ES-I3 (cell line): ENCODE measurements around the gene CLIC3.

Experiments used
- H3K36me3 ChIP-seq: 2 replicates; pipeline ENCODE4 v1.6.1; 2013; ENCODE audit warnings: mild to moderate bottlenecking, low read length, control low read depth, moderate library complexity; ENCODE audit not compliant: insufficient read depth
- H3K4me1 ChIP-seq: 2 replicates; pipeline ENCODE4 v1.6.1; 2013; ENCODE audit warnings: mild to moderate bottlenecking, control low read depth, low read length; ENCODE audit not compliant: insufficient read depth
- H3K9ac ChIP-seq: 2 replicates; pipeline ENCODE4 v1.6.1; 2013; ENCODE audit warnings: low read depth, mild to moderate bottlenecking, low read length, moderate library complexity
- H3K9me3 ChIP-seq: 2 replicates; pipeline ENCODE4 v1.6.1; 2013; ENCODE audit warnings: mild to moderate bottlenecking, low read length, moderate library complexity; ENCODE audit not compliant: control insufficient read depth, insufficient read depth

The CLIC3 gene

DNA sequence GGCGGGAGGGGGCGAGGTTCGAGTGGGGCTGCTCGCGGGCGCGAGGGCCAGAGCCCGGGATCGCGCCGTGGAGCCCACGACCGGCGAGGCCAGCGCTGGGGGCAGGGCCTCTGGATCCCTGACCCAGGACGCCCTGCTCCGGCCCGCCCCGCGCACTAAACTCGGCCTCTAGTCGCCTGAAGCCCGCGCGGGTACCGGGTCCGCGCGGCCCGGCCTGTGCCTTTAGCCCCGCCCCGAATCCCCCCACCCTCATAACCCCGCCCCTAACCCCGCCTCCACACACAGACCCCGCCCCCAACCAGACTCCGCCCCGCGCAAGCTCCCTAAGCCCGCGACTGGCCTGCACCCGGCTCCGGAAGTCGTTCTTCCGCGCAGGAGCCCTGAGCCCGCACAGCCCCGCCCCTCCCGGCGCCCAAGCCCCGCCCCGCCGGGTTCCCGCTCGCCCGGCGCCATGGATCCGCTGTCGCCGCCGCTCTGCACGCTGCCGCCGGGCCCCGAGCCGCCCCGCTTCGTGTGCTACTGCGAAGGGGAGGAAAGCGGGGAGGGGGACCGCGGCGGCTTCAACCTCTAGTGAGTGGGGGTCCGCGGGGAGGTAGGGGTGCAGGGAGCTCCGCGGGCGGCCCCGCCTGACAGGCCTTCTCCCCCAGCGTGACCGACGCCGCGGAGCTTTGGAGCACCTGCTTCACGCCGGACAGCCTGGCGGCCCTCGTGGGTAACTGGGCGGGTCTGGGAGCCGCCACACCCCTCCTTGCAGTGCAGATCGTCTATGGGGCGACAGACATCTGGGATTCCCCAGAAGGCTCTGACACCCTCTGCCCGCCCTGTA lies 4.2 kb downstream of the CLIC3 start, which contains the start of gene PAXX:
Gene PAXX (plus strand): TSS at position 430 of the 826 bp plus-strand sequence. CDS start 22 bp downstream, at position 452.
- H3K36me3 ChIP-seq = no peaks in the 10 kb centered on the region
- H3K4me1 ChIP-seq = peaks cover 2% of the 10 kb centered on the region; the same call in 1 of the 2 replicates
- H3K9ac ChIP-seq = peak within 1 kb of the TSS; percentile 89
- H3K9me3 ChIP-seq = peaks cover 4% of the 10 kb centered on the region; the same call in 1 of the 2 replicates

DNA sequence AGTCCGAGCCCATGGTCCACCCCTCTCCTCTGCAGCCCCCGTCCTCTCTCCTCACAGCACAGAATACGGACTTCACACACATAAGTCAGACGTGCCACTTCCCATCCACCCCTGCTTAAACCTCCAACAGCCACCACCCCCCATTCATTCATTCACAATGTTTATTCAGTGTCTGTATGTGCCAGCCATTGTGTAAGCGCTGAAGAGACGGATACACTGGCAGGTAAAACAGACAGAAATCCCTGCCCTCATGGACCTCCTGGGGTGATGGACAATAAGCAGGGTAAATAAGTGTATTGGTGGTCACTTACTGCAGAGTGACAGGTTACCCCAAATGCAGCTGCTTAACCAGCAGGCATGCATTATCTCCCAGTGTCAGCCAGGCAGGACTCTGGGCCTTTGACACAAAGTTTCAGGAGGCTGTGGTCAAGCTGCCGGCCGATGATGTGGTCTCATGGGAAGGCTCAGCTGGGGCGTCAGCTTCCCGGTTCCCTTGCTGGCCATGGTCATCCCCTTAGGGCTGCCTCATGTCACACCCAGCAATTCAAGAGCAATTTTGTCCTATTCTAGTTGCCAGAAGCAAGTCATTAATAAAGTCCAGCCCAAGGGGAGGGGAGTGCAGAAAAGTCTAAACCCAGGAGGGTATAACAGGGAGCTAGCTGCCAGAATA lies 6.0 kb downstream of the CLIC3 start:
- no peak overlapping the region for H3K9ac ChIP-seq
- H3K4me1 ChIP-seq = no peaks in the 10 kb centered on the region
- H3K36me3 ChIP-seq = no peaks in the 10 kb centered on the region
- H3K9me3 ChIP-seq = peaks cover 4% of the 10 kb centered on the region; the same call in 1 of the 2 replicates

DNA sequence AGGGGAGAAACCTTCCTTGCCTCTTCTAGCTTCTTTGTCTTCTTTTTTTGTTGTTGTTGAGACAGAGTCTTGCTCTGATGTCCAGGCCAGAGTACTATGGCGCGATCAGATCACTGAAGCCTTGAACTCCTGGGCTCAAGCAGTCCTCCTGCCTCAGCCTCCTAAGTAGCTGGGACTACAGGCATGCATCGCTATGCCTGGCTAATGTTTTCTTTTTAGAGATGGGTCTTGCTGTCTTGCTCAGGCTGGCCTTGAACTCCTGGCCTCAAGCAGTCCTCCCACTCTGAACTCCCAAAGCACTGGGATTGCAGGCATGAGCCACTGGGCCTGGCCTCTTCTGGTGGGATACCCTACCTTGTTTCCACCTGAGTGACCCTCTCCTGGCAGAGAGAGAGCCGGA lies 7.5 kb downstream of the CLIC3 start:
- Histone ChIP-seq H3K9ac (no peak overlapping the region), H3K36me3 (no peaks in the 10 kb centered on the region), H3K4me1 (no peaks in the 10 kb centered on the region), H3K9me3 (peaks cover 4% of the 10 kb centered on the region; the same call in 1 of the 2 replicates)

DNA sequence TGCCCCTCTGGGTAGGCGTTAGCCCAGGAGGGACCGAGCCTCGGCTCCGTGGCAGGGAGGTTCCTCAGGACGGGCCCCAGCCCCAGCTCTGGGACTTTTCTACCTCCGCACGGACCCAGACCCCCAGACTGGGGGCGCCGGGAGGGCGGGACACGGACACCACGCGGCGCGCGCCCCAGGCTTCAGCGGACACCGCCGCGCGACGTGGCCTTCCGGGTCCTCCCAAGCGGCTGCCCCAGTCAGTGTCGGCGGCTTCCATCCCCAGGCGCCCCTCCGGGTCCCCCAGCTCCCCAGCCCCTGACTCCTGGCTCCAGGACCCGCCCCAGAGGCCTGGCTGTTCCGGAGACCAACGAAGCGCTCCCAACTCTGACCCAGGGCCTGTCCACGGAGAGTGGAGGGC lies 10.5 kb downstream of the CLIC3 start:
- Histone ChIP-seq H3K9me3 (peaks cover 4% of the 10 kb centered on the region; the same call in 1 of the 2 replicates), H3K4me1 (no peaks in the 10 kb centered on the region), H3K36me3 (no peaks in the 10 kb centered on the region), H3K9ac (peak overlapping the region; percentile 33; the same call in 1 of the 2 replicates)

DNA sequence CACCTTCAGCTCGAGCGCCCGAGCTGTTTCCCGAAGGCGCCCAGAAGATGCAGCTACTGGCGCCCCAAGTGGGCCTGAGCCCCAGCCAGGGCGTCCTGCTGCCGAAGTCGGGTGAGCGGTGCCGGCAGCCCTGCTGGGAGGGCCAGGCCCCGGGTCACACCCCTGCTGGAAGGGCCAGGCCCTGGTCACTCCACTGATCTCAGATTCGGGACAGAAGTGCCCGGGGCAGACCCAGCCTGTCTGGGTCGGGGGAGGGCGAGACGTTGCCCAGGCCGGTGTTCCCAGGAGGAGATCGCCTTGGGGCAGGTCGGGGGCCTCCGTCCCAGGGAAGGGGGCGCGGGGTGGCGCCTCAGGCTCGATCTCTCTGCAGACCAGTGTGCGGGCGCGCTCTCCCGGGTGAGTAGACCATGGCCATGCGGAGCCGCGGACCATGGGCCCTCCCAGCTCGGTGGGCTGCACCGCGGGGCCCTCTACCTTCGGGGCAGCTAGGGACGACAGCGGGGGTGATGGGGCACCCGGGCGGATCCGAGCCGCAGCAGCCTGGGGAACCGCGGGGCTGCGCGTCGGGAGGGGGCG lies 11.3 kb downstream of the CLIC3 start:
- no peaks in the 10 kb centered on the region for H3K4me1 ChIP-seq
- H3K9me3 ChIP-seq = no peaks in the 10 kb centered on the region
- H3K36me3 ChIP-seq = no peaks in the 10 kb centered on the region
- H3K9ac ChIP-seq = peak overlapping the region; percentile 47; the same call in 1 of the 2 replicates

DNA sequence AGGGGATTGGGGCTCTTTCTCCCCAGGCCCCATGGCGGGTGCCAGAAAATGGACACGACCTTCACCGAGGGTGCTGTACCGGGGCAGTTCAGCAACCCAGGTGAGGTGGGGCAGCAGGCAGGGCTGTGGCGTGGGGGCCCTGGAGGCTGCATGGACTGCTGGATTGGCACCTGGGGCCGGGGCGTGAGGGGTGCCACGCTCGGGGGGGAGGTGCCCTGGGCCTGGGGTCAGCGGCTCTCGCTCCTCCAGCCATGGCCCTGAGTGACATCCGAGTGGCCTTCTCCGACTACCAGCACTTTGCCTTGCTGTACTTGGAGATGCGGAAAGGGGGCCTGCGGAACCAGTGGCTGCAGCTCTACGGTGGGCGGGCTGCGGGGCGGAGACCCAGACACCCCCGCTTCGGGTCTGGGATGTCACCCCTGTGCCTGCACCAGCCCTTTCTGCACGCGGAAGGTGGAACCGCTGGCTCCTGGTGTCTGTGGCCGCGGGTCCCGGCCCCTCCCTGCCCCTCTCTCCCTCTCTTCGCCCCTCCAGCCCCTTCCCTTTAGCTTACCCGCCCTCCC lies 11.8 kb downstream of the CLIC3 start:
- H3K9me3 ChIP-seq = no peaks in the 10 kb centered on the region
- peak overlapping the region; percentile 47; the same call in 1 of the 2 replicates for H3K9ac ChIP-seq
- no peaks in the 10 kb centered on the region for H3K36me3 ChIP-seq
- H3K4me1 ChIP-seq = no peaks in the 10 kb centered on the region

DNA sequence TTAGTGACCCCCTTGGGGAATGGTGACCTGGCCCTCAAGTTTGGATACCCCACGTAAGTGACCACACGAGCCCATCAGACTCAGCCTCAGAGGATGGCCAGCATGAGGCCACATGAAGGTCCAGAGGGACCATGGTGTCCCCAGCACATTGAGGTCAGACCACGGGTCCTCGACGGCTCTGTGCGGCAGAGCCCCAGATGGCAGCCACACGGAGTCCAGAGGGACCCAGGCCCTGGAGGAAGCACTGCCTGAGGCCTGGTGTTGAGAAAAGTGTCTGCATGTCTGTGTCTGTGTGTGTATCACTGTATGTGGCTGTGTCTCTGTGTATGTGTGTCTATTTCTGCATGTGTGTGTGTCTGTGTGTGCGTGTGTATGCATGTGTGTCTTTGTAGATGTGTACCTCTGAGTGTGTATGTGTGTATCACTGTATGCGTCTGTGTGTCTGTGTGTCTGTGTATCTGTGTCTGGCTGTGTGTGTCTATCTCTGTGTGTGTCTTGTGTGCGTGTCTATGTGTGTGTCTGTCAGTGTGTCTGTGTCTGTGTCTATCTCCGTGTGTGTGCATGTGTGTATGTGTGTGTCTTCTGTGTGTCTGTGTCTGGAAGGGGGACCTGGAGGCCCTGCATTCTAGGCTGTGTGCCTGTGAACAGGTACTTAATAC lies 12.6 kb downstream of the CLIC3 start:
- Histone ChIP-seq H3K9ac (no peak overlapping the region), H3K36me3 (no peaks in the 10 kb centered on the region), H3K4me1 (no peaks in the 10 kb centered on the region), H3K9me3 (no peaks in the 10 kb centered on the region)

DNA sequence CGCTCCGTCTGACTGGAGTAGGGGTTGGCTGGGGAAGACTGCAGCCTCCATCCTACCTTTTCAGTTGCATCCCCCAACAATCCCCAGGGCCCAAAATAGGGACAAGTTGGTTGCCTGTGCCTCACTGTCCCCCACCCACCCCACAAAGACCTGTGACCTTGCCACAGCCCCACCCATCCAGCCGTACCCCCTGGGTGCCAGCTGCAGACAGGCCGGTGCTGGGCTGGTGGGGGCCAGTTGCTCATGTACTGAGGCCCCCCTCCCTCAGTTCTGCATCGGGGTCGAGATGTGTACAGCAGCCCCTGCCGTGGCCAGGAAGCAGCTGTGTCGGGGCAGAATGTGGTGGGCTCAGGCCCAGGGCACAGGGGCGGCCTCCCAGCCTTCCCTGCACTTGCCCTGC lies 13.2 kb downstream of the CLIC3 start:
- H3K36me3 ChIP-seq = no peaks in the 10 kb centered on the region
- H3K9ac ChIP-seq = no peak overlapping the region
- no peaks in the 10 kb centered on the region for H3K4me1 ChIP-seq
- no peaks in the 10 kb centered on the region for H3K9me3 ChIP-seq

DNA sequence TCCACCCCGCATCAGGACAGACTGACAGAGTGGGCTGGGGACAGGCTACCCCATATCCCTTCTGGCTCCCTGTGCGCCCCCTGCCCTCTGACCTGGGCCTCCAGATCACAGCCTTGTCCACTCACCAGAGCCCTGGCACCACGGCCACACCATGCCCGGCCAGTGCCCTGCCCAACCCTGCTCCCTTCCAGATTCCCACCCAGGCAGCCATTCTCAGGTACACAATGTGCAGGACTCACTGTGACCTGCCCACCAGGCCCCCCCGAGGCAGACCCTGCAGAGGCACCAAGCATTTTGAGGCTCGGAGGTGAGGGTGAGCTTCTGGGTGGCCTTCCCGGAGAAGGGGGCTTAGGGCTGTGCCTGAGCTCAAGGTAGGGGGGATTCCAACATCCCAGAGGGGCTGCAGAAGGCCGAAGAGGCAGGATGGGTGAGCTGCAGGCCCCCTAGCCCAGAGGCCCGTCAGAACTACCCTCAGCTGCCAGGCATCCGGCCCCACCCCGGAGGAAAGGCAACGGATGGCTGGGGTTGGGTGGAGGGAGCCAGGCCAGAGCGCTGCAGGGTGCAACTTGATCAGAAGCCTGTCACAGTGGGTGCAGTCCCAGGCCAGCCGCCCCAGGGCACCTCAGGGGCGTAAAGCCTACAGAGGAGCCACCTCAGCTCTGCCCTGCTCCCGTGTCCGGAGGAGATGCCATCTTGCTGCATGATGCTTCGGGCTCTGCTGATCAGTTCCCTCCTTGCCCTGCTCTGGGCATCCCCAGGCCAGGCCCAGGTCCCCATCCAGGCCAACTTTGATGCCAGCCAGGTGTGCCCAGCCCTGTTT lies 13.9 kb downstream of the CLIC3 start, which contains the start of gene LCNL1:
Gene LCNL1 (plus strand): TSS at position 762 of the 820 bp plus-strand sequence. CDS start 594 bp downstream, outside the sequence.
- H3K9me3 ChIP-seq = no peaks in the 10 kb centered on the region
- no peaks in the 10 kb centered on the region; the same call in 1 of the 2 replicates for H3K4me1 ChIP-seq
- H3K9ac ChIP-seq = no peak within 1 kb of the TSS
- H3K36me3 ChIP-seq = no peaks in the 10 kb centered on the region

DNA sequence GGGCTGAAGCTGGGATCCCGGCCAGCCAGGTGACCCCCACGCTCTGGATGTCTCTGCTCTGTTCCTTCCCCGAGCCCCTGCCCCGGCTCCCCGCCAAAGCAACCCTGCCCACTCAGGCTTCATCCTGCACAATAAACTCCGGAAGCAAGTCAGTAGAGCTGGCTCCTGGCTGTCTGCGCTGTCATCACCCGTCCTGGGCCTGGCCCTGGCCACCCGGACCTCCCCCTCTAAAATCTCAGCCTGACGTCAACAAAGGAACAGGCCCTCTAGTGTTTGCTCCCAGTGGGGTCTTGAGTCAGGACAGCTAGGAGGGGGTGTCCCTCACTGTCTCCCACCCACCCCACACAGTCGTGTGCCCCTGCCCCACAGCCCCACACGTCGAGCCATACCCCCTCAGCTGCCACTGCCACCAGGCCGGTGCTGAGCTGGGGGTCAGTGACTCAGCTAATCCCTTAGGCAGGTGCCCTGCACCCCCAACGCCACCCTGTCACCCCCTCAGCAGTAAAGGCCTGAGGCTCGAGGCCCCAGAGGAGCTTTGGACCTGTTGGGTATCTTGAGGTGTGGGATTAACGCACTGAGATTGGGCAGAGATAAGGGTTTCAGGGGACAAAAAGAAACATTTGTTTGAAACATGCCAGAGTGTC lies 14.7 kb downstream of the CLIC3 start:
- Histone ChIP-seq H3K9ac (no peak overlapping the region), H3K9me3 (no peaks in the 10 kb centered on the region), H3K36me3 (no peaks in the 10 kb centered on the region), H3K4me1 (peaks cover 5% of the 10 kb centered on the region; the same call in 1 of the 2 replicates)

DNA sequence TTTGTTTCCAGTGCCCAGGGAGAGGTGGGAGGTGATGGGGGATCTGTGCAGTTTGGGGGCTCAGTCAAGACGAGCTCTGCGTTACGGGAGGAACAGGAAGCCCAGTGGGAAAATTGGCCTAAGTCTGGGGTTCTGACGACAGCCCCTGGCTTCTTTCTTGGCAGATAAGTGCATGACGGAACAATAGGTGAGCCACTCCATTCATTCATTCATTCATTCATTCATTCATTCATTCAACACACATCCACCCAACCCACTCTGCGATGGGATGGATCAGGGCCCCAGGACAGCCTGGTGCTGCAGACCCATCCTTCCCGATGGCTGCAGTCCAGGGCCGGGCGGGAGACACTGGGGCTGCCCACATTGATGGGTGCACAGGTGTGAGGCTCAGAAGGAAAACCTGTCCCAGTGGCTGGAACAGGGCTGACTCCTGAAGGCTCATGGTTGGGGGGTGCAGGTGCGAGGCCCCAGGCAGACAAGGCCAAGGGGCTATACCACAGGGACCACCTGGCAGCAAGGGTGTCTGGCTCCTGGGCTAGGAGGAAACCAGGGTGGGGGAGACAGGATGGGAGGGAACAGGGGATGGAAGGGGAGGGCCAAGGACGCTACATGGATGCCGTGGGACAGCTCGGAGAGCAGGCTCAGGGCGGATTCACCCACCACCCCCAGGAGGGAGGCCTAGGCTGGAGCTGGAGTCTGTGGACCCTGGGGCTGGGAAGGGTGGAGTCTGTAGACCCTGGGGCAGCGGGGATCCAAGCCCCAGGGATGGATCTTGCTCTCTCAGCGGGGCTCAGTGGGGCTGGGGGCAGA lies 15.5 kb downstream of the CLIC3 start:
- H3K9ac ChIP-seq = no peak overlapping the region

More for the DNA sequence above, 15.5 kb downstream of the CLIC3 start:
- Histone ChIP-seq H3K9me3 (no peaks in the 10 kb centered on the region), H3K4me1 (peaks cover 5% of the 10 kb centered on the region; the same call in 1 of the 2 replicates), H3K36me3 (no peaks in the 10 kb centered on the region)
